ENCODE measurements around the gene FAM89A. TPM values are rescaled to one million over a fixed set of nuclear protein-coding genes. Genes with fewer than 3 reads are reported as not detected.
"Not testable (repeated sequence)": the region's sequence is repeated elsewhere in the genome, so short reads cannot be mapped to it uniquely, and the experiment has no call there.

The FAM89A gene
- total RNA-seq, 1 donor from 2014 or later, result 37.3 TPM

- Histone ChIP-seq H3K4me3 (no peak overlapping the region), H3K9me3 (no peaks in the 10 kb centered on the region), H3K27ac (no peak overlapping the region), H3K27me3 (no peaks in the 10 kb centered on the region), H3K4me1 (peaks cover 4% of the 10 kb centered on the region), H3K36me3 (no peaks in the 10 kb centered on the region)
- intact Hi-C loops (cut with DNase I), result no loop called here
- peak in 1 of 2 donors; percentile 34 for DNase-seq (ENCODE audit: extremely low spot score in 2 of 2)
- TF ChIP-seq CTCF (IDR thresholded peaks at IDR 0.05), result no peak
- TF ChIP-seq POLR2AphosphoS5 (IDR thresholded peaks at IDR 0.05; ENCODE audit: insufficient read depth in 1 of 2, low read depth in 1 of 2), result no peak
- TF ChIP-seq POLR2A (IDR thresholded peaks at IDR 0.05), result no peak
Observed at GRCh38 chr1:231029841-231030240, 10.2 kb downstream of the FAM89A start.

GRCh38 chr1:231029247-231029646, 10.8 kb downstream of the FAM89A start:
- DNase-seq (ENCODE audit: extremely low spot score in 2 of 2), result peak in 1 of 2 donors; percentile 22
- intact Hi-C loops (cut with DNase I); H3K4me1 ChIP-seq; H3K36me3 ChIP-seq; H3K9me3 ChIP-seq; H3K27me3 ChIP-seq; H3K4me3 ChIP-seq; H3K27ac ChIP-seq: not testable (repeated sequence)

- H3K36me3 ChIP-seq, result no peaks in the 10 kb centered on the region
- no peak overlapping the region for H3K27ac ChIP-seq
- peak in 1 of 2 donors; percentile 81 for DNase-seq (ENCODE audit: extremely low spot score in 2 of 2)
- H3K4me3 ChIP-seq, result no peak overlapping the region
- intact Hi-C loops (cut with DNase I), result no loop called here
- no peaks in the 10 kb centered on the region for H3K27me3 ChIP-seq
- H3K9me3 ChIP-seq, result no peaks in the 10 kb centered on the region
- H3K4me1 ChIP-seq, result peaks cover 4% of the 10 kb centered on the region
- TF ChIP-seq CTCF (IDR thresholded peaks at IDR 0.05) (no peak), POLR2AphosphoS5 (IDR thresholded peaks at IDR 0.05; ENCODE audit: insufficient read depth in 1 of 2, low read depth in 1 of 2) (no peak)
Observed at GRCh38 chr1:231028682-231029081, 11.4 kb downstream of the FAM89A start.

GRCh38 chr1:231027971-231028370, 12.1 kb downstream of the FAM89A start:
- H3K4me3 ChIP-seq, result no peak overlapping the region
- H3K9me3 ChIP-seq, result no peaks in the 10 kb centered on the region
- H3K36me3 ChIP-seq, result no peaks in the 10 kb centered on the region
- intact Hi-C loops (cut with DNase I), result no loop called here
- H3K27me3 ChIP-seq, result no peaks in the 10 kb centered on the region
- no peak overlapping the region for H3K27ac ChIP-seq
- H3K4me1 ChIP-seq, result peaks cover 4% of the 10 kb centered on the region
- TF ChIP-seq CTCF (IDR thresholded peaks at IDR 0.05) (no peak), POLR2AphosphoS5 (IDR thresholded peaks at IDR 0.05; ENCODE audit: insufficient read depth in 1 of 2, low read depth in 1 of 2) (no peak), POLR2A (IDR thresholded peaks at IDR 0.05) (no peak)
- DNase-seq (ENCODE audit: extremely low spot score in 2 of 2), result peak in 1 of 2 donors; percentile 32

- peak in 1 of 2 donors; percentile 84 for DNase-seq (ENCODE audit: extremely low spot score in 2 of 2)
- H3K4me3 ChIP-seq, result no peak overlapping the region
- no peaks in the 10 kb centered on the region for H3K36me3 ChIP-seq
- no peaks in the 10 kb centered on the region for H3K27me3 ChIP-seq
- H3K9me3 ChIP-seq, result no peaks in the 10 kb centered on the region
- H3K4me1 ChIP-seq, result peaks cover 4% of the 10 kb centered on the region
- H3K27ac ChIP-seq, result no peak overlapping the region
- TF ChIP-seq POLR2A (IDR thresholded peaks at IDR 0.05) (no peak), CTCF (IDR thresholded peaks at IDR 0.05) (no peak), POLR2AphosphoS5 (IDR thresholded peaks at IDR 0.05; ENCODE audit: insufficient read depth in 1 of 2, low read depth in 1 of 2) (peak in 1 of 2 donors; percentile 29)
- intact Hi-C loops (cut with DNase I), result no loop called here
Observed at GRCh38 chr1:231027136-231027925, 12.7 kb downstream of the FAM89A start.

Measured in vagina (tissue), 2 donors.